Pancreas (tissue), 10 donors: ENCODE data around the gene EHBP1. TPM values are rescaled to one million over a fixed set of nuclear protein-coding genes. Genes with fewer than 3 reads are reported as not detected.

ENCODE experiments used
- ATAC-seq, 4 donors: fragments of 200-7000 bp; cut with Tn5 transposase; one replicate each; pipeline versions ENCODE4 v1.8.0 to v1.9.1; 2020; ENCODE audit warnings: mild to moderate bottlenecking in 4 of 4, moderate library complexity in 4 of 4
- DNase-seq, 6 donors: peaks; one replicate each; pipeline ENCODE4 v3.0.0-alpha.2; 2020
- FAIRE-seq: peaks from 2 replicates; lab custom pipeline; 2012; peaks lifted over from hg19 to GRCh38; lab: Jason Lieb, UNC
- H3K27ac ChIP-seq, 4 donors: fragments of 200-600 bp; sonication (generic); 1 replicate in 3 of 4; 2 replicates in 1 of 4; pipeline versions ENCODE4 v1.5.0 to v1.8.0; 2020
- H3K27me3 ChIP-seq, 4 donors: fragments of 200-600 bp; one replicate each; pipeline ENCODE4 v1.8.0; 2021
- H3K36me3 ChIP-seq, 3 donors: fragments of 200-600 bp; sonication (generic) in 1 of 3; one replicate each; pipeline versions ENCODE4 v1.5.0 to v1.8.0; 2020 to 2021
- H3K4me1 ChIP-seq, 3 donors: fragments of 200-600 bp; one replicate each; pipeline ENCODE4 v1.8.0; 2021
- H3K4me3 ChIP-seq, 4 donors: fragments of 200-600 bp; sonication (generic) in 2 of 4; one replicate each; pipeline versions ENCODE4 v1.5.0 to v1.8.0; 2020 to 2021
- H3K9me3 ChIP-seq, 4 donors: fragments of 200-600 bp; one replicate each; pipeline ENCODE4 v1.8.0; 2021
- WGBS, 2 donors: extraction: QIAGEN DNeasy Blood & Tissue Kit; methylation state at CpG; one replicate each; pipeline ENCODE4 v1.1.7; 2013; 5-methylcytosine and 5-hydroxymethylcytosine counted together
- intact Hi-C, 3 donors: fragments of 100-400 bp; cut with DNase I; formaldehyde crosslinking; loops; one replicate each; pipeline versions ENCODE4 v1.11.1 to v1.14.2; 2022
- polyA plus RNA-seq, 2 donors: library from polyadenylated mRNA; stranded (reverse); fragments of 200-250 nt; gene quantifications; one replicate each; pipeline ENCODE4 v1.2.3, GENCODE V29; 2013
- total RNA-seq, 6 donors: library from RNA; stranded (reverse); fragmentation: NEBNext Ultra II Directional in 4 of 6; extraction: Animal tissue kit (Norgen Biotek cat#: 25700) in 4 of 6; gene quantifications; one replicate each; pipeline versions ENCODE4 v1.2.1 to v1.2.4, GENCODE V29; 2021 to 2023
- TF ChIP-seq, protein P1 (sequence below), 4 donors: fragments of 200-600 bp; sonication (generic) in 3 of 4; IDR thresholded peaks; one replicate each; pipeline versions ENCODE4 v1.5.0 to v1.8.0; 2021; ENCODE audit warnings: antibody characterized with exemption in 4 of 4
- donor health status: healthy with polysubstance abuse.
- donor health status: DM: no; HTN: no; CAD: no; lungs with moderate emphysema.
- donor health status: DM: no; HTN: no; CAD: no.
- donor health status: control.
- donor health status: control.
- donor health status: Bipolar disorder and iron deficiency.
- donor health status: DM: yes; HTN: yes; CAD: no.
- donor health status: DM: no; HTN: no; CAD: no.
- donor health status: DM: no; HTN: no; CAD: no.
- donor health status: DM: yes; HTN: yes; CAD: no.

The EHBP1 gene
- total and polyA plus RNA-seq, 8 donors: 7.1 to 34.6 (median 21.1) TPM

DNA sequence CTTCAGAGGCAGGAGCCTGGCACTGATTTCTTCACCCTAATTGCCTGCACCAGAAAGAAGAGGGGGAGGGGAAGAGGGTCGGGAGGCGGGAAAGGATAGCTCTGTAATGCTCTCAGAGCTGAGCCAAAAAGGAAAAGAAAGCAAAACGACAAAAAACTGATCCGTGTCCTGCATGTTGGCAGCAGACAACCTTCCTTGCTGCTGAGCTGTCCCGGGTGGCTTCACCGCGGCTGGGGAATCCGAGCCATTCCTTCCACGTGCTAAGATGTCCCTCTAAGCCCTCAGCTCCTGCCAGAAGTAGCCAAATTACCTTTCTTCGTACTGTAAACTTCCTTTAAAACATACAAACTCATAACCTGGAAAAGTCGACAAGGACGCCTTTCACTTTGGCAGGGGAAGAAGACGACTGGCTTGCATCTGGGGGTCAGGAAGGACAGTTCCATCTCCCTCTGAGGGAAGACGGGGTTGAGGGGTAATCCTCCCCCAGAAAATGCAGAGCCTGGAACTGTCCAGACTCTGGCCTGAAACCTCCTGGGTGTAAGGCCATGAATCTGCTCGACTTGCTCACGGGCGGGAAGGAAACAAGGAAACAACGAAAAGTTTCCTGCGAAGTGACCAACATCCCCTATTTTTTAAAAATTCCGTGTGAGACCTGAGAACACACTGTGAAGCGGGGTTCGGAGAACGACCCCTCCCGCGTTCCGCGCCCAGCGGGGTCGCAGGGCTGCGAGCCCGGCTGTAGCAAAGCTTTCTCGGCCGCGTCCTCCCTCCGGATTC lies 352.8 kb downstream of the EHBP1 start:
- peak in 3 of 4 donors; percentile 19 to 38 (median 25) for ATAC-seq
- Histone ChIP-seq H3K36me3 (no peaks in the 10 kb centered on the region), H3K27me3 (peaks cover 17 to 64% (median 26%) of the 10 kb centered on the region in 4 donors), H3K4me1 (peaks cover 0 to 20% (median 0%) of the 10 kb centered on the region in 3 donors), H3K9me3 (no peaks in the 10 kb centered on the region), H3K4me3 (peak overlapping the region in 1 of 4 donors; percentile 33), H3K27ac (no peak overlapping the region)
- FAIRE-seq: no peak
- intact Hi-C loops: no loop called here
- WGBS, 2 donors: 15 to 17% methylated on average over 26 to 35 of the region's 35 CpGs
- DNase-seq: peak in 1 of 6 donors; percentile 13
- TF ChIP-seq, protein P1, sequence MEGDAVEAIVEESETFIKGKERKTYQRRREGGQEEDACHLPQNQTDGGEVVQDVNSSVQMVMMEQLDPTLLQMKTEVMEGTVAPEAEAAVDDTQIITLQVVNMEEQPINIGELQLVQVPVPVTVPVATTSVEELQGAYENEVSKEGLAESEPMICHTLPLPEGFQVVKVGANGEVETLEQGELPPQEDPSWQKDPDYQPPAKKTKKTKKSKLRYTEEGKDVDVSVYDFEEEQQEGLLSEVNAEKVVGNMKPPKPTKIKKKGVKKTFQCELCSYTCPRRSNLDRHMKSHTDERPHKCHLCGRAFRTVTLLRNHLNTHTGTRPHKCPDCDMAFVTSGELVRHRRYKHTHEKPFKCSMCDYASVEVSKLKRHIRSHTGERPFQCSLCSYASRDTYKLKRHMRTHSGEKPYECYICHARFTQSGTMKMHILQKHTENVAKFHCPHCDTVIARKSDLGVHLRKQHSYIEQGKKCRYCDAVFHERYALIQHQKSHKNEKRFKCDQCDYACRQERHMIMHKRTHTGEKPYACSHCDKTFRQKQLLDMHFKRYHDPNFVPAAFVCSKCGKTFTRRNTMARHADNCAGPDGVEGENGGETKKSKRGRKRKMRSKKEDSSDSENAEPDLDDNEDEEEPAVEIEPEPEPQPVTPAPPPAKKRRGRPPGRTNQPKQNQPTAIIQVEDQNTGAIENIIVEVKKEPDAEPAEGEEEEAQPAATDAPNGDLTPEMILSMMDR (IDR thresholded peaks at IDR 0.05): no peak

DNA sequence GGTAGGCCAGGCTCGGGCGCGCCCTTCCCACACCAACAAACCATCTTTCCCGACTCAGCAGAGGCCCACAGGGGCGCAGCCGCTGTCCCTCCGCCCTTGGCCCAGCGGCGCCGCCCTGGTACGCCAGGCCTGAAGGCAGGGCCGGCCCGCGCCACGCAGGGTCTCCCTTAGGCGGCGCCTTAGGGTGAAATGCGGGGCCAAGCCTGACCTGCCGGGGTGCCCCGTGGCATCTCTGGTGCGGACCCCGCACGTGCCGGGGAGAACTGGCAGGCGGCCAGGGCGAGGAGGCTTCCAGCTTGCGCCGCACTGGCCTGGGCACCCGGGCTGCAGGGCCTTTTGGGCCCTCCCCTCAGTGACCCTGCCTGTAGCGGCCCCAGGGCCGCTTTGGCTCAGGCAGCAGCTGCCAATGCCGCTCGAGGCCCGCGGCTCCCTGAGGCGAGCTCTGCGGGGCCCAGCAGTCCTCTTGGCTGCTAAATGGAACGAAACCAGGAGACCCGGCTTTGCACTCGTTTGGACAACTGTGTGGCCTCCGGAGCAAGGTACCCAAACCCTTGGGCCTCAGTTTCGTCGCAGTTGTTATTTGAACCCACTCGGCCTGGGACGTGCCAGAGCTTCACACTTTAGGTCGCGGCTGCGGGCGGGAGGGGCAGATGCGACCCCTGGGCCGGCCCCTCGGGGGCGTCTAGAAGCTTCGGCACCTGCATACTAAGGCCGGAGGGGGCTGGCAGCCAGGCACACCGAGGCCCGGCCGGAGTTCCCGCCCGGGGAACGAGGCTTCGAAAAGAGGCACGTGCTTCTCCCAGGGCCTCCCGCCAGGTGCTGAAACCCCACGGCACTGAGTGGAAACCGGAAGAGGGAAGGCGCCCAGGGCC lies 353.6 kb downstream of the EHBP1 start:
- no peak for FAIRE-seq
- Histone ChIP-seq H3K27me3 (peaks cover 23 to 72% (median 28%) of the 10 kb centered on the region in 4 donors), H3K4me1 (peaks cover 0 to 20% (median 0%) of the 10 kb centered on the region in 3 donors), H3K9me3 (no peaks in the 10 kb centered on the region), H3K27ac (no peak overlapping the region), H3K4me3 (peak overlapping the region in 2 of 4 donors; percentile 3 to 33), H3K36me3 (no peaks in the 10 kb centered on the region)
- WGBS, 2 donors: 11% methylated on average over 59 to 67 of the region's 67 CpGs
- peak in 3 of 4 donors; percentile 48 to 52 (median 51) for ATAC-seq
- TF ChIP-seq, protein P1 (IDR thresholded peaks at IDR 0.05): no peak
- peak in 5 of 6 donors; percentile 14 to 84 (median 45) for DNase-seq
- intact Hi-C loops: no loop called here

DNA sequence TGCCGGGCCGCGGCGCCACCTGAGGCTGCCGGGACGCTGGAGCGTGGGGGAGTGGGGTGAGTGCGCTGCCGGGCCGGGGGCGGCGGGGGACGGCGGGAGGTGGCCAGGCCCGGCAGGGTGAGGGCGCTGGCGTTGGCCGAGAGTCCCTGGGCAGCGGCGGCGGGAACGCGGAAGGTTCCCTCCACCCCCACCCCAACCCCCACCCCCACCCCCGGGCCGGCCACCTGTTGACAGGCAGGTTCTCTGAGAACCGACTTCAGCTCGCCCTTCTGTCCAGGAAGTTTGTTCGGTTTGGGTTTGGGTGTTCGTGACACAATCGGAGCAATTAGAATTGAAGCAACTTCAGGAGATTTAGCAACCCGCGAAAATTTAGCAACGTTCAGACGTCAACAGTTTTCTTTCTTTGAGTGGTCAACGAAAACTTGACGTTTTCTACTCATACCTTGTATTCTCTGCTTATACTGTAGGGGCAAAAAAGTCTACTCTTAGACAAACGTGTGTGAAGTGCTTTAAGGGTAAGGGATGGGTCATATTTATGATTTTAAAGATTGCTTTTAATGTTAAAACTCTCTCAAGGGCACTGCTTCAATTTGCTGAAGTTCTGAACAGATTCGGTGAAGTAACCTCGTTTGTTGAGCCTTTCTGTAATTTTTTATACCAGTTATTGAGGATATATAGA lies 354.4 kb downstream of the EHBP1 start:
- ATAC-seq: peak in 1 of 4 donors; percentile 57
- intact Hi-C loops: no loop called here
- TF ChIP-seq, protein P1 (IDR thresholded peaks at IDR 0.05): no peak
- whole genome bisulfite sequencing, 2 donors: 11 to 14% methylated on average over 31 to 39 of the region's 39 CpGs
- Histone ChIP-seq H3K4me3 (peak overlapping the region in 1 of 4 donors; percentile 33), H3K27me3 (peaks cover 23 to 80% (median 28%) of the 10 kb centered on the region in 4 donors), H3K4me1 (peaks cover 0 to 20% (median 0%) of the 10 kb centered on the region in 3 donors), H3K36me3 (no peaks in the 10 kb centered on the region), H3K27ac (no peak overlapping the region), H3K9me3 (no peaks in the 10 kb centered on the region)
- peak in 1 of 6 donors; percentile 59 for DNase-seq
- FAIRE-seq: no peak

DNA sequence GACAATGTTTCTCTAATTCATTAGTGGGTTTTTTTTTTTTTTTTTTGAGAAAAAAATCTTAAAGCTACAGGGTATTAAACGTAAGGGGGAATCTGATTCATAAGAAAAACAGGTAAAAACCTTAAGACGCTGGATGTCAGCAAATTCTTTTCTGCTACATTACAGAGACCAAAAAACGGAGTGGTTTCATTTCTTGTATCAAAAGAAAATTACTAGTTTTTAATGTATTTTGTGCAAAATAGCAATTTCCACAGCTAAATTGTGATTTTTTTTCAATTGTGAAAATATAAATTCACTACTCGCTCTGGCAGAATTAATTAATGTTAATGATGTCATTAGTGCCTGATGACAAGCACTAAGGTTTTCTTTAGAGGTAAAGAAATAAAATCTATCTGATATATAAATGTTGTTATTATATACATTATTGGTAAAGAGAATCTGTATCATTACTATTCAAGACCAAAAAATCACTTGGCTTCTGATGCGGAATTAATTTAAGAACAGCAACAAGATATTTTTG lies 355.0 kb downstream of the EHBP1 start:
- Histone ChIP-seq H3K4me3 (no peak overlapping the region), H3K27ac (no peak overlapping the region), H3K27me3 (peaks cover 23 to 86% (median 28%) of the 10 kb centered on the region in 4 donors), H3K36me3 (no peaks in the 10 kb centered on the region), H3K9me3 (no peaks in the 10 kb centered on the region), H3K4me1 (peaks cover 0 to 20% (median 0%) of the 10 kb centered on the region in 3 donors)
- intact Hi-C loops: no loop called here
- ATAC-seq (no peak), DNase-seq (no peak), FAIRE-seq (no peak)
- TF ChIP-seq, protein P1 (IDR thresholded peaks at IDR 0.05): no peak
- 38 to 50% methylated on average over 5 of the region's 5 CpGs for WGBS, 2 donors
